A172 (cell line): ENCODE results near the gene ANXA3. TPM values are rescaled to one million over a fixed set of nuclear protein-coding genes. Genes with fewer than 3 reads are reported as not detected.

Experiments used
- DNase-seq: peaks from one replicate; pipeline ENCODE4 v3.0.0-alpha.2; 2015; ENCODE audit warnings: low spot score
- total RNA-seq: library from RNA; depleted of rRNA; stranded (reverse); fragments of >200 nt; shearing (Covaris generic); gene quantifications from 2 replicates; pipeline ENCODE4 v1.2.3, GENCODE V29; 2014; rRNA removed

Gene ANXA3
- total RNA-seq, 1 experiment from 2014 or later = 135 TPM

GRCh38 chr4:78644744-78645330 lies 93.3 kb downstream of the ANXA3 start:
- DNase-seq = peak; percentile 67

- DNase-seq = peak; percentile 72
Measured at GRCh38 chr4:78645853-78646757, 94.5 kb downstream of the ANXA3 start.

- no peak for DNase-seq
Measured at GRCh38 chr4:78647272-78647671, 95.7 kb downstream of the ANXA3 start.

GRCh38 chr4:78648640-78649363 lies 97.2 kb downstream of the ANXA3 start:
- no peak for DNase-seq

- peak; percentile 26 for DNase-seq
Measured at GRCh38 chr4:78650106-78651024, 98.8 kb downstream of the ANXA3 start.

- DNase-seq = no peak
Measured at GRCh38 chr4:78651250-78651860, 99.8 kb downstream of the ANXA3 start.

GRCh38 chr4:78652282-78652876 lies 100.8 kb downstream of the ANXA3 start:
- no peak for DNase-seq

- DNase-seq = no peak
Measured at GRCh38 chr4:78653655-78654054, 102.1 kb downstream of the ANXA3 start.

GRCh38 chr4:78654807-78655206 lies 103.2 kb downstream of the ANXA3 start:
- no peak for DNase-seq

GRCh38 chr4:78656968-78657445 lies 105.4 kb downstream of the ANXA3 start:
- no peak for DNase-seq

GRCh38 chr4:78659264-78659663 lies 107.7 kb downstream of the ANXA3 start:
- no peak for DNase-seq

- DNase-seq = no peak
Measured at GRCh38 chr4:78659665-78660064, 108.1 kb downstream of the ANXA3 start.

Other genes with a start within 250 kb of the ANXA3 start
- 16.6 and 19.7 TPM in 2 replicates for gene BMP2K, start 224.6 kb downstream of the ANXA3 start, total RNA-seq